Ureter (tissue), 1 donor: Measurements from ENCODE around the gene AXIN2. TPM values are rescaled to one million over a fixed set of nuclear protein-coding genes. Genes with fewer than 3 reads are reported as not detected.

Experiments used
- DNase-seq: peaks from one replicate; pipeline ENCODE4 v3.0.0-alpha.2; 2020; ENCODE audit warnings: low spot score
- total RNA-seq: library from RNA; stranded (reverse); gene quantifications from one replicate; pipeline ENCODE4 v1.2.4, GENCODE V29; 2023
- donor health status: DM: yes; HTN: yes; CAD: no.

Gene AXIN2
- total RNA-seq, 1 donor from 2014 or later: 11.8 TPM

GRCh38 chr17:65479282-65479681, 82.2 kb downstream of the AXIN2 start:
- DNase-seq: no peak
